NOMO-1 (cell line): ENCODE results near the gene TFAP2A.

ENCODE experiments used
- DNase-seq, 2 experiments: peaks; one replicate each; lab custom pipeline; 2025; ENCODE audit not compliant: unreplicated experiment in 2 of 2; lab: John Stamatoyannopoulos, UW

TFAP2A gene

DNA sequence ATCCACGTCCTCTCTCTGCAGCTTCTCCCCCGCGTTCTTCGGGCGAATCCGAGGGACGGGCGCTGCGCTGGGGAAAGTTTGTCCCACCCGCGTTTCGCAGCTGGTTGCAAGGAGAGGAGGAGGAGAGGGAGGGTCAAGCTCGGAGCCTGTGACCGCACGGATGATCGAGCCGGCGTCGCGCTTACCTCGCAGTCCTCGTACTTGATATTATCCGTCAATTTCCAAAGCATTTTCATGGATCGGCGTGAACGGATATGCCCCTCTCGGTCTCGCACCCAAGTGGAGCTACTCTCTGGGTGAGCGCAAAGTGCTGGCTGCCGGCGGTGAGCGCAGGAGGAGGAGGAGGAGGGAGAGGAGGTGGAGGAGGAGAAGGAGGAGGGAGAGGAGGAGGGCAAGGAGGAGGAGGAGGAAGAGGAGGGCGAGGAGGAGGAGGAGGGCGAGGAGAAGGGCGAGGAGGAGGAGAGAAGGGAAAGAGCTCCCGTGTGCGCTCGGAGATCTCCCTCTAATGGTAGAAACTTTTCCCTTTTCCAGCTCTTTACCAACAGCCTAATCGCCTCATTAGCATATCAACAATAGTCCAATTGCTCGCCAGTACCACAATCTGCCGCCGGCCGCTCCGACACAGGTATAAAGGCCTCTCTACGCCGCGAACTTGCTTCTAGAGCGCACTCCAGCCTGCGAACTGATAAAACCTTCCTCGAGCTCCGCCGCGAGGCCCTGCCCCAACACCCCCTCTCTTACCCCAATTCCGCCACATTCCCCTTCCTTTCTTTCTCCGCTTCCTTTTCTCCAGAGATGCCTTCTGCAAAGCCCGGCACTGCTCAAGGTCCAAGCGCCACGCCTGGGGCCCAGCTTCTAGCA, at the start of gene TFAP2A:
Gene TFAP2A (minus strand): TSS at position 319 of the 861 bp plus-strand sequence. CDS start 83 bp downstream, at position 236.
- DNase-seq, result no peak

DNA sequence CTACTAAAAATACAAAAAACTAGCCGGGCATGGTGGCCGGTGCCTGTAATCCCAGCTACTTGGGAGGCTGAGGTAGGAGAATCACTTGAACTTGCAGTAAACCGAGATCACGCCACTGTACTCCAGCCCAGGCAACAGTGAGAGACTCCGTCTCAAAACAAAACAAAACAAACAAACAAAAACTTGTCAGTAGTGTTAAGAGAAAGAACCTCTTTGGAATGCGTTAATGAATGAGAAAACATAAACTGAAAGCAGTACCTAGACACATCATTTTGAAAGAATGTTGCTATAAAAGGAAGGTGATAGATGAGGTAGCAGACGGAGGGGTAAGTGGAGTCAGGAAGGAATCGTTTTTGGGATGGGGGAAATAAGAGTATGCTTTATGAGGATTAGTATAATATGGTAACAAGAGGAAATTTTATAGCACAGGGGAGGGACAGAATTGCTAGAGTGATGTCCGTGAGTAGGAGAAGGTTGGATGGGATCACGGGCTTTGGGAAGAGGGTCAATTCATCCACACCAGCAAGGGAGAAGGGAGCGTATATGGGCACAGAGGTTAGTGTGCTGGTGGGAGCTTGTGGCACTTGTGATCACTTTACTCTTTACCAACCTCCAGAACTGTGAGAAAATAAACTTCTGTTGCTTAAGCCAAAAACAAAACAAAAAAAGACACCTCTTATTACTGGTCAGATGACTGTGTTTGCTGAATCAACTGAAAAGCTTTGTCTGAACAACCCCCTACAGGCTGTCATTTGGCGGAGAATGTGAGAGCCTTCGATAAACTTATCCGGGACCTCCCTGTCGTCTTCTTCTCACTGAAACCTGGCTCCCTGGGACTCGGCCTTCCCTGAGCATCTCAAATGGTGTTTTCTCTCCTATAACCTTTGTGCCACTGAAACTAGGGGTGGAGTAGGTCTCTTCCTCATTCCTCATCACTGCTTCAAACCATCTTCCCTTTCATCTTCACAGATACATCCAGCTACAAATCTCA, 48.9 kb upstream of the TFAP2A start:
- no peak for DNase-seq

DNA sequence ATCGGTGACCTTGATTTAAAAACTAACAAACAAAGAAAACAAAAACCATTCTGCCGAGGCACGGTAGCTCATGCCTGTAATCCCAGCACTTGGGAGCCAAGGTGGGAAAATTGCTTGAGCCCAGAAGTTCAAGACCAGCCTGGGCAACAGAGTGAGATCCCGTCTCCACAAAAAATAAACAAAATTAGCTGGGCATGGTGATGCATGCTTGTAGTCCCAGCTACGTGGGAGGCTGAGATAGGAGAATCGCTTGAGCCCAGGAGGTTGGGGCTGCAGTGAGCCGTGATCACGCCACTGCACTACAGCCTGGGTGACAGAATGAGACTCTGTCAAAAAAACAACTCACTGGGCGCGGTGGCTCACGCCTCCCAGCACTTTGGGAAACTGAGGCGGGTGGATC, 48.2 kb upstream of the TFAP2A start:
- DNase-seq, result no peak

DNA sequence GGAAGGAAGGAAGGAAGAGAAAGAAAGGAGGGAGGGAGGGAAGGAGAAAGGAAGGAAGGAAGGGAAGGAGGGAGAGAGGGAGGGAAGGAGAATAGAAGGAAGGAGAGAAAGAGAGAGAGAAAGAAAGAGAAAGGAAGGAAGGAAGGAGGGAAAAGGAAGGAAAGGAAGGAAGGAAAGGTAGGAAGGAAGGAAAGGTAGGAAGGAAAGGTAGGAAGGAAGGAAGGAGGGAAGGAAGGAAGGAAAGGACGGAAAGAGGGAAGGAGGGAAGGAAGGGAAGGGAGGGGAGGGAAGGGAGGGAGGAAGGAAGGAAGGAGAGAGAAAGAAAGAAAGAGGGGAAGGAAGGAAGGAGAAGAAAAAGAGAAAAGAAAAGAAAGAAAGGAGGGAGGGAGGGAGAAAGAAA, 47.0 kb upstream of the TFAP2A start:
- DNase-seq, result no peak

DNA sequence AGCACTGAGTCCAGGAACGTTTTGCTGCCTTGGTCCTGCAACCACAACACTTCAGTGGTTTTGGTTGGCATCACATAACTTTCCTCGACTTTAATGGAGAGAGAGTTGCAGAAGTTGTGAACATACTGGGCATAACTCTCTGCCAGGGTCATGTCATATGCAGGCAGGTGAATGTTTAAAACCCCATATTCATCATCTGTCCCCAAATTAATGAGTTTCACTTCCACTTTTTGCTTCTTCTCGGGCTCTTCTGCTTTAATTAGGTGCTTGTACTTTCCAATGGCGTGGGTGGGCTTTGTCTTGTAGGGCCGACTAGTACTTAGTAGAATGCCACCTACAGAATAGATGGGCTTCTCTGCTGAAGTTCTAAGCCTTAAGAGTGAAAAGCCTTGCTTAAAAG, 45.2 kb upstream of the TFAP2A start:
- peak in 1 of 2 experiments; percentile 18 for DNase-seq

DNA sequence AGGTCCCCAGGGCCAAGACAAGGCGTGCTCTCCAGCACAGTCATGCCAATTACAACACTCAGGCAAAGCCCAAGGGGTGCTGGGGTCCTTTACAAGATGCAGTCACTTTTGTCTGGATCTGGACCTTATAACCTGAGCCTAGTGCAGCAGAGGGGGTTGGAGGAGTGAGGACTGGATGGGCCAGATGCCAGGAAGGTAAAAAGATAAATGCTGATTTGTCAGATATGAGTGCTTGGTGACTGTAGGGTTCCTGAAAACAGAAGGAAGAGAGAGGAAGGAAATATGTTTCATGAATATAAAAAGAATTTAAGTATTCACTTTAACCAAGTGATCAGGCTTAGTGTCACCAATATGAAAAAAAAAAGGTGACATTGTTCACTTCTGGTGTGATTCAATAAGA, 43.4 kb upstream of the TFAP2A start:
- no peak for DNase-seq

DNA sequence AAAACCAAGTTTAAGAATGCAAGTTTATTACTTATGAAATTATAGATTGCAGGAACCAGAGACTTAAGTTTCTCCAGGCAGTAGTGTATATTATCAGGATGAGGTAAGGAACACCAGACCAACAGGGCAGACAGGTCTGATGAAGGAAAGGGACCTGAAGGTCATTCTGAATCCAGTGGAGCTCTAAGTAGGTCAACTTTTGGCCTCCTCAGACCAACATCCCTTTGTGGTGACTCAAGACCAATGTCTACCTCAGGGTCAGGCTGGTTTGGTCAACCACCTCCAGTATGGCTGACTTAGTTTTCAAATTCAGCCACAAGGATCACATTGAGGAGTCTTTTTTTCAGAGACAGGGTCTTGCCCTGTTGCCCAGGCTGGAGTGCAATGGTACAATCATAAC, 38.7 kb upstream of the TFAP2A start:
- DNase-seq, result no peak

DNA sequence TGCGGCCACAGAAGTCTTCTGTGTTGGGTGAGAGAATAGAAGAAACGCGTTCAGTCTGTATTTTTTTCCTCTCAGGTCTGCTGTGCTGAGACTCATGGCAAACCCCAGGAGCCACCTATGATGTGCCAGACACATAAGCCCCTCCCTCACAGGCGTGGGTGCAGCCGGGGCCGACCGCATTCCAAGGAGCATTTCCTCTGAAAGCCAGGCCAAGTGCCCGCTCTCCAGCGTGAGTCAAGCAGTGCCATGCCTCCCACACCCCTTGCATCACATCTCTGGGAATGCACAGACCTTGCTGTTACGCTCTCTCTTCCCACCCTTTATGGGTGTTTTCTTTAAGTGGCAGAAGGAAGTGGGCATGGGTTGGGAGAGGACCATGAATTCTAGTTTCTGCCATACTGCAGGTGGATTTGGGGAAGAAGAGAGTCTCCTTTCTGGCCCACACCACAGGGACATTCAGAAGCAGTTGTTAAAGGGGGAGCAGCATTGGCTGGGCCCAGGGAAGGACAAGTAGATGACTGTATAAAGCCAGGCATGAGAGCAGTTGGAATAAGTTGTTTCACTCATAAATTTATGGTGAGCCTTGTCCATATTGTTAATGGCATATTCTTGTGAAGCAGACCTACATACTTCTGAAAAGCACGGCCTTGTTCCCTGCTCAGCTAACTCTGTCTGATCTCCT, 37.1 kb upstream of the TFAP2A start:
- DNase-seq, result no peak

DNA sequence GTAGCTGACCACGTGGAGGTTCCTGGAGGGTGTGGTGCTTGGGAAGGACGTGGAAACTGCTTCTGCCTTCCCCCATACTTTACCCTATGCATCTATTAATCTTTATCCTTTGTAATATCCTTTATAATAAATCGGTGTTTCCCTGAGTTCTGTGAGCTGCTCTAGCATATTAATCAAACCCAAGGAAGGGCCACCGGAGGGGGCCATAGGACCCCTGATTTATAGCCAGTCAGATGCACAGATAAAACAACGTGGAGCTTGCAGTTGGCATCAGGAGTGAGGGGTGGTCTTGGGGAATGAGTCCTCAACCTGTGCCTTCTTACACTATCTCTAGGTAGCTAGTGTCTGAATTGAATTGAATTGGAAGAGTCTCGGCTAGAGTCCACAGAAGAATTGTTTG, 36.5 kb upstream of the TFAP2A start:
- no peak for DNase-seq

DNA sequence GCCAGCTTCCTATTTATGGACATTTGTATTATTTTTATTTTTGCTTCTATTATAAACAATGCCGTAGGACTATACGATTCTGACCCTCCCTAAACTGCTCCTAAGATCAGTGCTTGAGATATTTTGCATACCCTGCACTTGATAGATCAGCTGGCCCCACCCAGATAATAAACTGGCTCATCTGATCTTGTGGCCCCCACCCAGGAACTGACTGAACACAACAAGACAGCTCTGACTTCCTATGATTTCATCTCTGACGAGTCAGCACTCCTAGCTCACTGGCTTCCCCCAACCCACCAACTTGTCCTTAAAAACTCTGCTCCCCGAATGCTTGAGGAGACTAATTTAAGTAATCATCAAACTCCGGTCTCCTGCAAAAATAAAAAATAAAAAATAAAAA, 34.9 kb upstream of the TFAP2A start:
- DNase-seq, result no peak

DNA sequence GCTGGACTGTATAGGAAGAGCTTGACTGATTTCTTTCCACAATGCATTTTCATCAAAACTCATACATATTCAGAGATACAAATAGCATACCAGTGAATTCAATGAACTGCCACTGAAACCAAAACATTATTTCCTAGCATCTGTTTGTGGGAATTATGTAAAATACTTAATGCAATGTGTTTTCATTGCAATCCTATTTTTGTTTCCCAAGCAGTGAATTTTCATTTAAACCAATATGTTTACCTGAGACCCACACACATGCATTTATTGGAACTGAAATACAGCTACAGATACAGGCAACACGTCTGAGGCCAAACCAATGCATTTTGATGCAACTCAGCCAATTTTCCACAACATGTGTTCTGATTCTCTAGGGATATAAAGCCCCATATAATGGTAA, 33.2 kb upstream of the TFAP2A start:
- DNase-seq, result no peak

DNA sequence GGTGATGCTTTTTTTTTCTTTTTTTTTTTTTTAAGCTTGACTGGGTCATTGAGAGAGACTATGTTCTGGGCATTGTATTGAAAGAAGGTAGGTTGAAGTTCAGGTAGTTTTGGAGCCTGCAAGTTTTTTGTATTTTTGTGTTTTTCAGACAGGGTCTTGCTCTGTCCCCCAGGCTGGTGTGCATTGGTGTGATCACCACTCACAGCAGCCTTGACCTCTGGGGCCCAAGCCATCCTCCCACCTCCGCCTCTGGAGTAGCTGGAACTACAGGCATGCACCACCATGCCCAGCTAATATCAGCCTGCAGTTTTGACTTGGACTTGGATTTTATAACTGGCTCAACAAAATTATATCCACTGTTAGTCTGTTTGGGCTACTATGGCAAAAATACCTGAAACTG, 31.7 kb upstream of the TFAP2A start:
- DNase-seq, result no peak

DNA sequence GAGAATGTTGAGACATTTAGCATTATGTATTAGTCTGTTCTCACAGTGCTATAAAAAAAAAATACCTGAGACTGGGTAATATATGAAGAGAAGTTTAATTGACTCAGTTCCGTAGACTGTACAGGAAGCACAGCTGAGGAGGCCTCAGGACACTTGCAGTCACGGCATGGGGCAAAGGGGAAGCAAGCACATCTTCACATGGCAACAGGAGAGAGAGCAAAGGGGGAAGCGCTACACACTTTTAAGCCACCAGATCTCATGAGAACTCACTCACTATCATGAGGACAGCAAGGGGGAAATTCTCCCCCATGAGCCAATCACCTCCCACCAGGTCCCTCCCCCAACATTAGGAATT, 26.8 kb upstream of the TFAP2A start:
- DNase-seq, result no peak

DNA sequence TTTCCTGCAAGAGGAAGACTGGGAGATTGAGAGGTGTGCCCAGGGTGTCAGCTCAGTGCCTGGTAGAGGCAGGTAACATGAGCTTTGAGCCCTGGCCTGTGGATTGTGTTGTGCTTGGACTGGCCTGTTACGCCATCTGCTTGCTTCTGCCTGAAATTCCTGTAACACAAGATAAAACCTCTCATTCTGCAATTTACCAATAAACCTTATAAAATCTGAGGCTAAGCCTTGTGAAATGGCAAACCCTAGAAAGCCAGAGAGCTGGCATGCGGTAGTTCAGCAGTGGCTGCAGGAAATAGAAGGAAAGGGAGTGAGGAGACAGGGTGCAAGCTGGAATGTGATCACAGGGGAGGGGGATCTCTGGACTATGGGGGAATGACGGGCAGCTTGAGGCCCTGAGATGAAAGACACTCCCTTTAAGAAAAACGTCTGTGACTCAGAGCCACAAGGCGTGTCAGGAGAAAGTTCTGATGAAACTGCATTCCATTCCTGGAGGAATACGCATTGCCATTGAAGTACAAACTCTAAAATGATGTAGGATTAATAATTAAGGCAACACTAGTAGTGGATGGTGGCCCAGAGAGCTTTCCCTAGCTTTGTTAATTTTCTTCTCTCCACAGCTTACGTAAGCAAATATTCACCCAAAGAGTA, 26.3 kb upstream of the TFAP2A start:
- DNase-seq, result no peak

DNA sequence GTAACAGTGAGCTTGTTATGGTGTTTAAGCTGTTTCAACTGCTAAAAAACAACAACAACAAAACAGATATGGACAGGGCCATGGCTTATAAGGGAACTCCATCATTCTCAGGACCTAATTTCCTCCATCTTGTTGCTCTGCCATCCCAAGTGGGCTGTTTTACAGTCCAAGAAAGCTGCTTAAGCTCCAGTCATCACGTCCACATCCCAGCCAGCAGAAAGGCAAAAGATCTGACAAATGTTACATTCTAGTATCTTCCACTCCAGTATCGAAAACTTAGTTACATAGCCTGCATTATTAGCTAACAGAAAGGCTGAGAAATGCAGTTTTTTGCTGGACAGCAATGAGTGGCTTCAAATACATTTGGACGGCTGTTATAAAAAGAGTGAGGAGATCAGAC, 23.0 kb upstream of the TFAP2A start:
- no peak for DNase-seq

DNA sequence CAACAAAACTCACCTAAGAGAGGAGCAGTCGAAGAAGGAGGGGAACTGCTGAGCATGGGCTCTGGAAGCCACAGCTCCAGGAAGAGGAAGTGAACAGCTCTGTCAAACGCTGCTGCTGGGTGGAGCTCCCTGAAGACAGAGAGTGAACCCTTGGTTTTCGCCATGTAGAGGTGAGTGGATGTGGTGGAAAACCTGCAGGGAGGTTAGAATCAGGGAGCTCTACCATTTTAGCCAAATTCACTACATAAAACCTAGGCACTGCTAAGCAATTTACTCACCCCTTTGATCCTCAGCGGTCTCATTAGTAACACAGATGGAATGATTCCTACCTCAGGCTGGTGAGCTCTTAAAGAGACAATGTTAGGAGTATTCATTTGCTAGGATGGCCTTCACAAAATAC, 19.4 kb upstream of the TFAP2A start:
- peak; percentile 41 to 72 for DNase-seq

DNA sequence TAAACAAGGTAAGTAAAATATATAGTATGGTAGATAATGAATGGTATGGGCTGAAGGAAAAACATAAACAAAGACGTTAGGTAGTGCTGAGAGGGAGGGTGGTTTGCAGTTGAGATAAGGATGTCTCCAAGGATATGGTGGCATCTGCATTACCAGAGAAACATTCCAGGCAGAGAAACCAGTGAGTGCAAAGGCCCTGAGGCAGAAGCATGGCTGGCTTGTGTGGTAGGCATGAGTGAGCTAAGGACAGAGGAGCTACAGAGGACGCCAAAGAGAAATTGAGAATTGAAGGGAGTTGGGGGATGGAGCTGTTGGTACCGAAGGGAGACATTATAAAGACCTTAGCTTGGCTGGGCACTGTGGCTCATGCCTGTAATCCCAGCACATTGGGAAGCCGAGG, 18.4 kb upstream of the TFAP2A start:
- DNase-seq, result no peak

DNA sequence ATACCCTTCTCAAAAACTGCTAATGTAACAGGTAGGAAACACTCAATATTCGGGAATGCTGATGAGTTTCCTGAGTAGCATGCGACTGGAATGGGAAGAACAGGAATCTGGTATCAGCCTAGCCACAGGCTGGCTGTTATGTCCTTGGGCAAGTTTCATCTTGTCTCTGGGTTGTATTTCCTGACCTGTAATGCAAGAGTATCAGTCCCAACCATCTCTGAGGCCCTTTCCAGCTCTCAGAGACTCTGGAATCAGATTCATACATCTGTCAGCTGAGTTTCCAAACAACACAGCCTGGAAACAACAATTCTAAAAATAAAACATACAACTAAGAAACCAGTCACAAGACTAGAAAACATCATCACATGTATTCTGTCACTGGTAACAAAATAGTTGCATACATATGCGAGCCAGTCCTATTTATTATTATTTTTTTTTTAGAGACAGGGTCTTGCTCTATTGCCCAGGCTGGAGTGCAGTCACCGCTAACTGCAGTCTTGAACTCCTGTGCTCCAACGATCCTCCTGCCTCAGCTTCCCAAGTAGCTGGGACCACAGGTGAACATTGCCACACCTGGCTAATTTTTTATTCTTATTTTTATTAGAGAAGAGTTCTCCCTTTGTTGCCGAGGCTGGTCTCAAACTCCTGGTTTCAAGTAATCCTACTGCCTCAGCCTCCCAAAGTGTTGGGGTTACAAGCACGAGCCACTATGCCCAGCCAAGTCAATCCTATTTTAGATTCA, 16.7 kb upstream of the TFAP2A start:
- no peak for DNase-seq

DNA sequence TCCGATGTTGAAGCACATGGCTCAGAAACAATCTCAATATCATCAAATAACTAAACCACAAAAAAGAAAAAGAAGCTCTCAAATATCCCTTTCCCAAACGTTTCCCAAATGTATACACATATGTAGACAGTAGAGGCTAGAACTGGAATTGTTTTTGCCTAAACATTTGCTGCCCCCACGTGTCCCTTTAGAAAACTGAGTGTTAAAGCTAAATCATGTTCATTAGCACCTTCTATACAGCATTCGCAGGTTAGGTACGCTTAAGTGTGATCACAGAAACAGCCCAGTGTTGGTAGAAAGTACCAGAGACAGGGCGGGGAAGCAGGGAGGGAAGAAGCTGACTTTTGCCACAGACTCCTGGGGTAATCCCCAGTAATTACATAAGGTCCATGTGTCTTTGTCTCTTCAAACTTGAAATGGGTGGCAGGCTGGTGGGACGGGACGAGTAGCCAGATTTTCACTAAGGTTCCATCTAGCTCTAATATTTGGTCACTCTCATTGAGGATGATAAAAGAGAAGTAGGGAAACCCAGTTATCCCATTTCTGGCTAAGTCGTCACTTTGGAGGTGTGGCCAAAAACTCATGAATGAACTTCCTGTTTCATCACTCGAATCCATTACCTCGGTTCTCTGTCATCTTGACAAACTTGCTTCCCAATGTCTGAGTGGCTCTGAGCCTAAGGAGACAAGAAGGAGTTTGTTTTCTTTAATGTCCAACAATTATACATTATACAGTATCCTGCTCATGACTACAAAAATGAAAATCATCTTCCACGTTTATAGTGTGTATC, 15.0 kb upstream of the TFAP2A start:
- DNase-seq, result peak; percentile 48 to 67
